Measurements from ENCODE around the gene ETV3.
"Not testable (repeated sequence)": the region's sequence is repeated elsewhere in the genome, so short reads cannot be mapped to it uniquely, and the experiment has no call there.

The ETV3 gene

GRCh38 chr1:157103268-157103667 lies 34.9 kb downstream of the ETV3 start:
- no peak for DNase-seq
- in situ Hi-C loops (cut with MboI; ENCODE audit: low pct_unique_long_range_greater_than_20kb, low sequenced_read_pairs): no loop called here

DNA sequence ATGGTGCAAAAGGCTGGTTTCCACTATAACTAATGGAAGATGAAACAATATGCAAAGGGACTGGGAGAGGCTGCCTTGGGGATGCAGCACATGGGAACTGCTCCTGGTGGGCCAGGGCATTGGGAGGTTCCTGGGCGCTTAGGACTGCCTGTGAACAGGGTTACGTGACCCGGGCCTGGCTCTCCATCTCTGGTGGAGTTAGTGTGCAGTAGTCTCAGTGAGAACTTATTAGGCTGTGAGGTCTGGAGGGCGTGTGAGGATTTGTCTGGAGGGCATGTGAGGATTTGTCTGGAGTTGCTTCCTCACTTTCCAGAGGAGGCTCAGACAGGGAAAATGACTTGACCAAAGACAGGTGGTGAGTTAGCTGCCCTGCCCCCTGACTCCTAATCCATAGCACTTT lies 37.0 kb downstream of the ETV3 start:
- in situ Hi-C loops (cut with MboI; ENCODE audit: low pct_unique_long_range_greater_than_20kb, low sequenced_read_pairs): no loop called here
- no peak for DNase-seq

DNA sequence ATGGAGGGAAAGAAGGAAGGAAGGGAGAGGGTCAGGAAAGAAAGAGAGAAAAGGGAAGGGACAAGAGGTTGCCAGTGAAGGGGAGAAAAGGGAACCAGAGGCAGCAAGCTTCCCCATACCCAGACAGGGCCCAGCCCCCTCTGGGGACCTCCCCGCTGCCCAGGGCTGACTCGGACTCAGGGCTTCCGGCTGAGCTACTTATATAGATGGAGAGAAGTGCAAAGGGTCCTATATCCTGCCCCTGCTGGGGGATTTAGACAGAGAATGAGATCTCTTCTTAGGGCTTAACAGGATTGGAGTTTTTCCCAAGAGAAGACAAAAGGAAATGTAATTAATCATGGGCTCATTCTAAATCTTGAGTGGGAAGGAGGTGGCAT lies 38.6 kb downstream of the ETV3 start, which contains the start of gene ETV3L:
TSS of gene ETV3L (minus strand) at position 176 of the 377 bp plus-strand sequence. CDS start 285 bp downstream, outside the sequence.
- in situ Hi-C loops (cut with MboI; ENCODE audit: low pct_unique_long_range_greater_than_20kb, low sequenced_read_pairs): loop anchor here (10.0 kb wide), 1 partner anchor 65 kb away; no protein-coding TSS in a partner anchor
- DNase-seq: peak; percentile 23

DNA sequence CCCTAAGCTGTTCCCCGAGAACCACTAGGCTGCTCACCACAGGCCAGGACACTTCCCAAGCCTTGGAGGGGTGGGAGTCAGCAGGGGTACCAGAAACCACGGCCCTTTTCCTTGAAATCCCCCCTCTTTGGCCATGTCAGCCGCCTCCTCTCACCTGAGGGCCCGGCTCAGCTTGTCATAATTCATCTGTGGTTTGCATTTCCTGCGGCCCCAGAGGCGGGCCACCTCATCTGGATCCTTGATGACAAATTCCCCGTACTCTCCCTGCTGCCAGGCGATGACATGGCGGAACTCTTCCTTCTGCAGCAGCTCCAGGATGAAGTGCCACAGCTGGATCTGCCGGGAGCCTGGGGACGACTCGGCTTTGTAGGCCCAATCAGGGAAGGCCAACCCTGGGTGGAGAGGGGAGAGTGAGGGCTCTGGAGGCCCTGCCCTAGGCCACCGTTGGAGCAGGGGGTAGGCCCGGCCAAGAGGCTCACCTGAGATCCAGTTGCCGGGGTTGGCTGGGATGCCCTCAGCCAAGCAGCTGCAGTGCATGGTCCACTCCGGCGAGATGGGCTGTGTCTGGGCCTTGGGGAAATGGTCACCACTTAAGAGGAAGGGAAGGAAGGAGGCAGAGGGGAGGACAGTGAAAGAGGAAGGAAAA lies 39.1 kb downstream of the ETV3 start:
- DNase-seq: not testable (repeated sequence)
- in situ Hi-C loops (cut with MboI; ENCODE audit: low pct_unique_long_range_greater_than_20kb, low sequenced_read_pairs): loop anchor here (10.0 kb wide), 1 partner anchor 66 kb away; no protein-coding TSS in a partner anchor

GRCh38 chr1:157098519-157098918 lies 39.7 kb downstream of the ETV3 start:
- no peak for DNase-seq
- in situ Hi-C loops (cut with MboI; ENCODE audit: low pct_unique_long_range_greater_than_20kb, low sequenced_read_pairs): loop anchor here (10.0 kb wide), 1 partner anchor 66 kb away; no protein-coding TSS in a partner anchor

GRCh38 chr1:157097692-157098091 lies 40.5 kb downstream of the ETV3 start:
- no peak for DNase-seq
- in situ Hi-C loops (cut with MboI; ENCODE audit: low pct_unique_long_range_greater_than_20kb, low sequenced_read_pairs): loop anchor here (10.0 kb wide), 1 partner anchor 67 kb away; no protein-coding TSS in a partner anchor

DNA sequence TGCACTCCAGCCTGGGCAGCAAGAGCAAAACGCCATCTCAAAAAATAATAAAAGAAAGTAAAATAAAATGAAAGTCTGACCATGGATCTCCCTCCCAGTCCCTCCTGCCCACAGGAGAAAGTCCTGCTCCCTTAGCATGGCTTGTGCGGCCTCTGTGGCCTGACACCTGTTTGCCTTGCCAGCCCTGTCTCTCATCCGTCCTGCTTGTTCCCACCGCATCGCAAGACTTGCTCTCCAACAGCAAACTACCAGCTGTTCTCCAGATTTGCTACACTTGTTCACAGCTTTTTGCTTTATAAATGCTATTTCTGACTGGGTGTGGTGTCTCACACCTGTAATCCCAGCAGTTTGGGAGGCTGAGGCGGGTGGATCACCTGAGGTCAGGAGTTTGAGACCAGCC lies 41.3 kb downstream of the ETV3 start:
- in situ Hi-C loops (cut with MboI; ENCODE audit: low pct_unique_long_range_greater_than_20kb, low sequenced_read_pairs): loop anchor here (10.0 kb wide), 1 partner anchor 68 kb away; no protein-coding TSS in a partner anchor
- no peak for DNase-seq

DNA sequence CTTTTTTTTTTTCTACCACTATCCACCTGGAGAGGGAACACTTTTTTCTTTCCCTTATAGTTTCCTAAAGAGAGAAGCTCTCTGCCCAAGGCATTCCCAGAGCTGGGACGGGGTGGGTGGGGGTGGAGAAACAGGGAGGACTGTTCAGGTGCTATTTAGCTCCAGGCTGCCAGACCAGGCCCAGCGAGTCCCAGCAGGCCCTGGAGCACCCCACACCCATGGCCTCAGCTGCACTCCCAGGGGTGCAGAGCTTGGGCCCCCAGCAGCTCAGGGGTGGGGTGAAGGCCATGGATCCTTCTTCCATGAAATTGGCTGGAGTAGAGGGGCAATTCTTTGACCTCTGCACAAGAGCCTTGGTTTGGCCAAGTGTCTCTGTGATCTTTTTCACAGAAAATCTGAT lies 42.6 kb downstream of the ETV3 start:
- in situ Hi-C loops (cut with MboI; ENCODE audit: low pct_unique_long_range_greater_than_20kb, low sequenced_read_pairs): loop anchor here (10.0 kb wide), 1 partner anchor 69 kb away; no protein-coding TSS in a partner anchor
- DNase-seq: no peak

GRCh38 chr1:157095091-157095490 lies 43.1 kb downstream of the ETV3 start:
- no peak for DNase-seq
- in situ Hi-C loops (cut with MboI; ENCODE audit: low pct_unique_long_range_greater_than_20kb, low sequenced_read_pairs): loop anchor here (10.0 kb wide), 1 partner anchor 70 kb away; no protein-coding TSS in a partner anchor

DNA sequence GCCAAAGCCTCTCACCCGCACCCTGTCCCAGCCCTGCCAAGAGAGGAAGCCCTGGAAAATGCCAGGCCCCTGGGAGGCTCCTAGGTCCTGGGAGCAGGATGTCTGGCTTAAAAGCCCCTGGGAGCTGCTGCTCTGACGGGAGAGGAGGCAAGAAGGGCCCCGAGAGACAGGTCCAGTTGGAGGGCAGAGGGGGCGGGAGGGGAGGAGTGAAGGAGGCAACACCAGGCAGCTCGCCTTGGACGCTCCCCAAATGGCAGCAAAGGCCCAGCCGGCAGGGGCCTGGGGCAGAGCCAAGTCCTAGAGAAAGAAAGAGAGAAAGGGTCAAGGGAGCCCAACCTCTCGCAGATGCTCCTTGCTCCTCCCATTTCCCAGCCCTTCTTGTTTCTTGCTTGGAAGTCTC lies 45.4 kb downstream of the ETV3 start:
- in situ Hi-C loops (cut with MboI; ENCODE audit: low pct_unique_long_range_greater_than_20kb, low sequenced_read_pairs): loop anchor here (10.0 kb wide), 1 partner anchor 72 kb away; no protein-coding TSS in a partner anchor
- DNase-seq: no peak

DNA sequence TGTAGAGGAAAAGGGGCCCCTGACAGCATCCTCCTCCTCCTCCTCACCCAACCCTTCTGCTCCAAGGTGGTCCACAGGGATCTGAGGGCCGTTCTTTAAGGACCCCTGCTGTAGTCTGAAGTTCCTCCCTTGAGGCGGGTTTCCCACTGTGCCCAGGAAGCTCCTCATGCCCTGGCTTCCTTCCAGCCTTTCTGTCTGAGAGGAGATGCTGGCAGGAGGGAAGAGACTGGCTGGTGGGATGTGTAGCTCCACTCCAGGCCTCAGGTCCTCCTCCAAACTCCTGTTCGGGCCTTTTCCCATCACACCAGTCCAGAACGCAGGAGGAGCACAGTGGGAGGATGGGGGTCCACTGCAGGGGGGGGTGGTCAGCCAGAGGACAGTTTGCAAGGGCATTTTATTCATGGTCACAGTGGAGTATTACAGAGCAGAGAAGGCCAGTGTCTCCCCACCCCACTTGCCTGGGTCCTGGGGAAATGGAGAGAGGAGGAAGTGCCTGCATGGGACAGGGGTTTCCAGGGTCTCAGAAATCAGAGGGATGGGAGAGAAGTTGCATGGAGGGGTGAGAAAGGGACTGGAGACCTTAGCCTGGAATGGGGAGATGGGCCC lies 46.4 kb downstream of the ETV3 start:
- no peak for DNase-seq
- in situ Hi-C loops (cut with MboI; ENCODE audit: low pct_unique_long_range_greater_than_20kb, low sequenced_read_pairs): loop anchor here (10.0 kb wide), 1 partner anchor 73 kb away; no protein-coding TSS in a partner anchor

- in situ Hi-C loops (cut with MboI; ENCODE audit: low pct_unique_long_range_greater_than_20kb, low sequenced_read_pairs): loop anchor here (10.0 kb wide), 1 partner anchor 74 kb away; no protein-coding TSS in a partner anchor
- DNase-seq: no peak
Observed at GRCh38 chr1:157091186-157091585, 47.0 kb downstream of the ETV3 start.

GRCh38 chr1:157090771-157091170 lies 47.4 kb downstream of the ETV3 start:
- no peak for DNase-seq
- in situ Hi-C loops (cut with MboI; ENCODE audit: low pct_unique_long_range_greater_than_20kb, low sequenced_read_pairs): loop anchor here (10.0 kb wide), 1 partner anchor 74 kb away; no protein-coding TSS in a partner anchor

- in situ Hi-C loops (cut with MboI; ENCODE audit: low pct_unique_long_range_greater_than_20kb, low sequenced_read_pairs): loop anchor here (10.0 kb wide), 1 partner anchor 75 kb away; no protein-coding TSS in a partner anchor
- DNase-seq: peak; percentile 66
Observed at GRCh38 chr1:157090196-157090647, 48.0 kb downstream of the ETV3 start.

GRCh38 chr1:157089789-157090188 lies 48.4 kb downstream of the ETV3 start:
- in situ Hi-C loops (cut with MboI; ENCODE audit: low pct_unique_long_range_greater_than_20kb, low sequenced_read_pairs): loop anchor here (10.0 kb wide), 1 partner anchor 75 kb away; no protein-coding TSS in a partner anchor
- no peak for DNase-seq

GRCh38 chr1:157088607-157089006 lies 49.6 kb downstream of the ETV3 start:
- in situ Hi-C loops (cut with MboI; ENCODE audit: low pct_unique_long_range_greater_than_20kb, low sequenced_read_pairs): no loop called here
- DNase-seq: no peak

DNA sequence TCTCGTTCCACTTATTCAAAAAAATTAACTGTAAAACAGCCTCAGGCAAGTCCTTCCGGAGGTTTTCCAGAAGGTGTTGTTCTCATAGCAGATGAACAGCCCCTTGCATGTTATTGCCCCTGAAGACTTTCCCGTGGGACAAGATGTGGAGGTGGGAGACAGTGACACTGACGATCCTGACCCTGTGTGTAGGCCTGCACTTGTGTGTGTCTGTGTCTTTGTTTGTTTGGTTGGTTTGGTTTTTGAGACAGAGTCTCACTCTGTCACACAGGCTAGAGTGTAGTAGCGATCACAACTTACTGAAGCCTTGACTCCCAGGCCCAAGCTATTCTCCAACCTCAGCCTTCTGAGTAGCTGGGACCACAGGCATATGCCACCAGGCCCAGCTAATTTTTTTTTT lies 51.2 kb downstream of the ETV3 start:
- in situ Hi-C loops (cut with MboI; ENCODE audit: low pct_unique_long_range_greater_than_20kb, low sequenced_read_pairs): no loop called here
- DNase-seq: no peak

GRCh38 chr1:157086299-157086698 lies 51.9 kb downstream of the ETV3 start:
- no peak for DNase-seq
- in situ Hi-C loops (cut with MboI; ENCODE audit: low pct_unique_long_range_greater_than_20kb, low sequenced_read_pairs): no loop called here

DNA sequence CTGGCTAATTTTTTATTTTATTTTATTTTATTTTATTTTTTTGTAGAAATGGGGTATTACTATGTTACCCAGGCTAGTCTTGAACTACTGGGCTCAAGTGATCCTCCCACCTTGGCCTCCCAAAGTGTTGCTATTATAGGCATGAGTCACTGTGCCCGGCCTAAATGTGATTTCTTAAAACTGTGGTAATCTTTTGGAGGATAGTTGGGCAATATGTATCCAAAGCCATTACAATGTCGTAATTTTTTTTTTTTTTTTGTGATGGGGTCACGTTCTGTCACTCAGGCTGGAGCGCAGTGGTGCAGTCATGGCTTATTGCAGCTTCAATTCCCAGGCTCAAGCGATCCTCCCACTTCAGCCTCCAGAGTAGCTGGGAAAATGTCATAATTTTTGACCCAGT lies 52.8 kb downstream of the ETV3 start:
- in situ Hi-C loops (cut with MboI; ENCODE audit: low pct_unique_long_range_greater_than_20kb, low sequenced_read_pairs): no loop called here
- peak; percentile 35 for DNase-seq

- DNase-seq: no peak
- in situ Hi-C loops (cut with MboI; ENCODE audit: low pct_unique_long_range_greater_than_20kb, low sequenced_read_pairs): no loop called here
Observed at GRCh38 chr1:157084720-157085119, 53.5 kb downstream of the ETV3 start.
